Astrocyte (in vitro differentiated cells and primary cell): ENCODE results near the gene CAMK2D. TPM values are rescaled to one million over a fixed set of nuclear protein-coding genes. Genes with fewer than 3 reads are reported as not detected.

Experiments used
- DNase-seq: peaks from one replicate; pipeline ENCODE4 v3.0.0-alpha.2; 2010; ENCODE audit warnings: low read depth
- FAIRE-seq: peaks from 2 replicates; lab custom pipeline; 2011; peaks lifted over from hg19 to GRCh38; lab: Jason Lieb, UNC
- H2AFZ ChIP-seq: 2 replicates; pipeline ENCODE4 v1.6.0; 2012; ENCODE audit warnings: low read depth, low read length, inconsistent platforms
- H3K27ac ChIP-seq: 2 replicates; pipeline ENCODE4 v1.5.1; 2011; ENCODE audit warnings: low read depth, low read length, inconsistent platforms
- H3K27me3 ChIP-seq: 2 replicates; pipeline ENCODE4 v1.6.0; 2011; ENCODE audit warnings: low read length, inconsistent platforms; ENCODE audit not compliant: insufficient read depth
- H3K36me3 ChIP-seq: 2 replicates; pipeline ENCODE4 v1.5.1; 2011; ENCODE audit warnings: low read length, inconsistent platforms; ENCODE audit not compliant: insufficient read depth
- H3K4me1 ChIP-seq: 2 replicates; pipeline ENCODE4 v1.5.1; 2011; ENCODE audit warnings: low read length, inconsistent platforms; ENCODE audit not compliant: insufficient read depth
- H3K4me2 ChIP-seq: 2 replicates; pipeline ENCODE4 v1.6.0; 2012; ENCODE audit warnings: low read length, inconsistent platforms
- H3K4me3 ChIP-seq: 2 replicates; pipeline ENCODE4 v1.5.1; 2011; ENCODE audit warnings: low read depth, mild to moderate bottlenecking, low read length, inconsistent platforms; ENCODE audit not compliant: insufficient read depth
- H3K79me2 ChIP-seq: 2 replicates; pipeline ENCODE4 v1.6.0; 2012; ENCODE audit warnings: mild to moderate bottlenecking, low read length, inconsistent platforms; ENCODE audit not compliant: insufficient read depth
- H3K9ac ChIP-seq: 2 replicates; pipeline ENCODE4 v1.6.0; 2012; ENCODE audit warnings: mild to moderate bottlenecking, low read length, inconsistent platforms
- H3K9me3 ChIP-seq: 2 replicates; pipeline ENCODE4 v1.5.1; 2012; ENCODE audit warnings: low read depth, mild to moderate bottlenecking, low read length, inconsistent platforms; ENCODE audit not compliant: insufficient read depth
- H4K20me1 ChIP-seq: 2 replicates; pipeline ENCODE4 v1.6.0; 2012; ENCODE audit warnings: low read length, inconsistent platforms; ENCODE audit not compliant: insufficient read depth
- H3K27ac Mint-ChIP-seq: one replicate; pipeline ENCODE4 v1.8.0; 2021; ENCODE audit warnings: mild to moderate bottlenecking, mixed read lengths; ENCODE audit not compliant: unreplicated experiment
- H3K27me3 Mint-ChIP-seq: one replicate; pipeline ENCODE4 v1.8.0; 2021; ENCODE audit warnings: low read depth, mixed read lengths; ENCODE audit not compliant: unreplicated experiment
- H3K36me3 Mint-ChIP-seq: one replicate; pipeline ENCODE4 v1.8.0; 2021; ENCODE audit warnings: low read depth, mixed read lengths; ENCODE audit not compliant: unreplicated experiment
- H3K4me1 Mint-ChIP-seq: one replicate; pipeline ENCODE4 v1.8.0; 2021; ENCODE audit warnings: low read depth, mixed read lengths; ENCODE audit not compliant: unreplicated experiment
- H3K4me3 Mint-ChIP-seq: one replicate; pipeline ENCODE4 v1.8.0; 2021; ENCODE audit warnings: mild to moderate bottlenecking, moderate library complexity, mixed read lengths; ENCODE audit not compliant: unreplicated experiment
- H3K9me3 Mint-ChIP-seq: one replicate; pipeline ENCODE4 v1.8.0; 2021; ENCODE audit warnings: mild to moderate bottlenecking, mixed read lengths; ENCODE audit not compliant: unreplicated experiment
- EZH2 ChIP-seq: IDR thresholded peaks from 2 replicates; pipeline ENCODE4 v1.6.1; 2012; ENCODE audit warnings: mild to moderate bottlenecking, low read length, inconsistent platforms; ENCODE audit not compliant: insufficient read depth
- total RNA-seq: library from RNA; stranded (reverse); gene quantifications from 2 replicates; pipeline ENCODE4 v1.2.1, GENCODE V29; 2021
- TF ChIP-seq, protein P1 (sequence below): IDR thresholded peaks from 2 replicates; pipeline ENCODE4 v1.5.1; 2011; ENCODE audit warnings: low read depth, mild to moderate bottlenecking, inconsistent platforms, low read length, moderate library complexity; ENCODE audit not compliant: insufficient read depth

CAMK2D gene
- total RNA-seq, 1 donor from 2014 or later = 80.8 TPM

DNA sequence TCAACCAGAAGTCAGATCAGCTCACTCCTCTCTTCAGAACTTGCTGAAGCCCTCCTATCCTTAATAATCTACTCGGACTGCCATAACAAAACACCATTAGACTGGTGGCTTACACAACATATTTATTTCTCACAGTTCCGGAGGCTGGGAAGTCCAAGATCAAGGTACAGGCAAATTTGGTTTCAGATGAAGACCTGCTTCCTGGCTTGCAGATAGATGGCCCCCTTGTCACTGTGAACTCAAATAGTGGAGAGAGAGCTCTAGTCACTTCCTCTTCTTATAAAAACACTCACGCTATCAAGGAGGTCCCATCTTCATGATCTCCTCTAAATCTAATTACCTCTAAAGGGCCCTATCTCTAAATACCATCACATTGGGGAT is 125.1 kb downstream of the CAMK2D start:
- H3K9ac ChIP-seq = no peak overlapping the region
- TF ChIP-seq EZH2 = no peak
- TF ChIP-seq, protein P1, sequence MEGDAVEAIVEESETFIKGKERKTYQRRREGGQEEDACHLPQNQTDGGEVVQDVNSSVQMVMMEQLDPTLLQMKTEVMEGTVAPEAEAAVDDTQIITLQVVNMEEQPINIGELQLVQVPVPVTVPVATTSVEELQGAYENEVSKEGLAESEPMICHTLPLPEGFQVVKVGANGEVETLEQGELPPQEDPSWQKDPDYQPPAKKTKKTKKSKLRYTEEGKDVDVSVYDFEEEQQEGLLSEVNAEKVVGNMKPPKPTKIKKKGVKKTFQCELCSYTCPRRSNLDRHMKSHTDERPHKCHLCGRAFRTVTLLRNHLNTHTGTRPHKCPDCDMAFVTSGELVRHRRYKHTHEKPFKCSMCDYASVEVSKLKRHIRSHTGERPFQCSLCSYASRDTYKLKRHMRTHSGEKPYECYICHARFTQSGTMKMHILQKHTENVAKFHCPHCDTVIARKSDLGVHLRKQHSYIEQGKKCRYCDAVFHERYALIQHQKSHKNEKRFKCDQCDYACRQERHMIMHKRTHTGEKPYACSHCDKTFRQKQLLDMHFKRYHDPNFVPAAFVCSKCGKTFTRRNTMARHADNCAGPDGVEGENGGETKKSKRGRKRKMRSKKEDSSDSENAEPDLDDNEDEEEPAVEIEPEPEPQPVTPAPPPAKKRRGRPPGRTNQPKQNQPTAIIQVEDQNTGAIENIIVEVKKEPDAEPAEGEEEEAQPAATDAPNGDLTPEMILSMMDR = no peak
- Mint-ChIP-seq H3K27me3 (no peaks in the 10 kb centered on the region), H3K4me3 (no peak overlapping the region), H3K27ac (peak overlapping the region; percentile 72), H3K36me3 (no peaks in the 10 kb centered on the region), H3K9me3 (no peaks in the 10 kb centered on the region), H3K4me1 (peaks cover 48% of the 10 kb centered on the region)
- H4K20me1 ChIP-seq = peaks cover 74% of the 10 kb centered on the region
- no peak for FAIRE-seq
- peak overlapping the region; percentile 61 for H3K4me2 ChIP-seq
- H3K9me3 ChIP-seq = no peaks in the 10 kb centered on the region
- no peak overlapping the region for H3K4me3 ChIP-seq
- H3K27me3 ChIP-seq = no peaks in the 10 kb centered on the region
- no peaks in the 10 kb centered on the region for H3K36me3 ChIP-seq
- no peak overlapping the region for H2AFZ ChIP-seq
- H3K27ac ChIP-seq = peak overlapping the region; percentile 25
- DNase-seq = no peak
- peaks cover 47% of the 10 kb centered on the region for H3K79me2 ChIP-seq
- H3K4me1 ChIP-seq = peaks cover 40% of the 10 kb centered on the region

DNA sequence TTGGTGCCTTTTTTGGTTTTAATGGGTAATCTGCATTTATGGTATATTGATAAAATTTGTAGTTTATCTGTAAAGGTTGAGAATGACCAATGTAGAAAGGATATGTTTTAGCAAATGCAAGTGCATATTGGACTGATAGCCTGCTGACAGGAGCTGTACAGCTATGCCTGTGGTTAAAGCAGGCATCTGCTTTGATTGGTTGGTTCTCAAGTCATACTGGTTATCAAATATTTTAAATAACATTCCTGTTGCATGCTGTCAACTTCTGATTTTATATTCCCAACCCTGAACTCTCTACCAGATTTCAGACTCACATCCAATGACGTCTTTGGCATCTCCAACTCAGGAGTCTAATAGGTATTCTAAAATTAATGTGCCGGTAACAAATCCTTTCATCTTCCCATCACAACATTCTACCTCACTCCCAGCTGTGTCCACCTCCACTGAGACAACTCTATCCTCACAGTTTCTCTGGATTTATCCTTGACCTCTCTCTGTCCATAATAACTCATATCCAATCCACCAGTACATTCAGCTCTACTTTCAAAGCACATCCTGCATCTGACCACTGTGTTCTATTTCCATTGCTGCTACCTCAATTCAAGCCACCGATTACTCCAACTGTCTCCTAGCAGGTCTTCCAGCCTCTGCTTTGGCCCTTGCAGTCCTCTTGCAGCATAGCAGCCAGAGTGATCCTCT is 125.7 kb downstream of the CAMK2D start:
- Histone ChIP-seq H3K4me3 (no peak overlapping the region), H3K4me1 (peaks cover 40% of the 10 kb centered on the region), H3K79me2 (peaks cover 48% of the 10 kb centered on the region), H3K27me3 (no peaks in the 10 kb centered on the region), H3K4me2 (peak overlapping the region; percentile 61), H3K9ac (no peak overlapping the region), H3K36me3 (no peaks in the 10 kb centered on the region), H4K20me1 (peaks cover 76% of the 10 kb centered on the region), H2AFZ (no peak overlapping the region), H3K27ac (peak overlapping the region; percentile 25), H3K9me3 (no peaks in the 10 kb centered on the region)
- H3K9me3 Mint-ChIP-seq = no peaks in the 10 kb centered on the region
- H3K27ac Mint-ChIP-seq = peak overlapping the region; percentile 72
- FAIRE-seq (peak; percentile 71), DNase-seq (peak; percentile 90)
- H3K36me3 Mint-ChIP-seq = no peaks in the 10 kb centered on the region
- peaks cover 48% of the 10 kb centered on the region for H3K4me1 Mint-ChIP-seq
- TF ChIP-seq EZH2 = no peak
- TF ChIP-seq, protein P1 = no peak
- H3K4me3 Mint-ChIP-seq = no peak overlapping the region
- H3K27me3 Mint-ChIP-seq = no peaks in the 10 kb centered on the region
